ENCODE measurements around the gene SHD.

The SHD gene

DNA sequence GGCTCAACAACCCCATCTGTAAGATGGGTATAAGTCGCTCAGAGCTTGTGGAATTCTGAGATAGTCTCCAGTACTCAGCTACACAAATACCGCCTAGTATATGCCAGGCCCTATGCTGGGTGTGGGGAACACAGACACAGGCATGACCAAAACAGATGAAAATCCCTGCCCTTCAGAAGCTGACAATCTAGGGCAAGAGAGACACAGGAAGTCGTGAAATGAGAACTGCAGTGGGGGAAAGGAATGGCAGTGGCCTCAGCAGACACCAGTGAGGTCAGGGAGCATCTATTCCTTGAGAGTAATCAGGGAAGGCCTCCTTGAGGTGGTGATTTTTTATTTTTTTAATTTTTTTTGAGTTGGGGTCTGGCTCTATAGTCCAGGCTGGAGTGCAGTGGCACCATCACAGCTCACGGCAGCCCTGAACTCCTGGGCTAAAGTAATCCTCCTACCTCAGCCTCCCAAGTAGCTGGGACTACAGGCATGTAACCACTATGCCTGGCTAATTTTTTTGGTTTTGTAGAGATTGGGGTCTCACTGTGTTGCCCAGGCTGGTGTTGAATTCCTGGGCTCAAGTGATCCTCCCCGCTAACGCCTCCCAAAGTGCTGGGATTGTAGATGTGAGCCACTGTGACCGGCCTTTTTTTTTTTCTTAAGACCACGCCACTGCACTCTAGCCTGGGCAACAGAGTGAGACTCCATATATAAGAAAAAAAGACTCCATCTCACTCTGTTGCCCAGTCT lies 19.9 kb downstream of the SHD start:
- no peak for DNase-seq (ENCODE audit: low read depth)

DNA sequence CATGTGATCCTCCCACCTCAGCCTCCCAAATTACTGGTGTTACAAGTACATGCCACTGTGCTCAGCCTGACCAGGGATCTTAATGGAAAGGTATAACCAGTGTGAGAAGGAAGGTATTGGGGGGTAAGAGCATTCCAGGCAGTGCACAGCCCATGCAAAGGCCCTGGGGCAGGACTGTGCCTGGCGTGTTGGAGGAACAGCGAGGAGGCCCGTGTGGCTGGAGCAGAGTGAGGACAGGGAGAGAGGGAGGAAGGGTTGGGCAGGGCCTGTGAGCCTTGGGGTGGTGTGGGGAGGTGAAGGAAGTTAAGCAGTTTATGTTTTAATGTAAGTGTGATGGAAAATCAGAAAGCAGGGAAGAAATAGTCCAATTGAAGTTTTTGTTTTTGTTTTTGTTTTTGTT lies 21.5 kb downstream of the SHD start:
- DNase-seq (ENCODE audit: low read depth): no peak

DNA sequence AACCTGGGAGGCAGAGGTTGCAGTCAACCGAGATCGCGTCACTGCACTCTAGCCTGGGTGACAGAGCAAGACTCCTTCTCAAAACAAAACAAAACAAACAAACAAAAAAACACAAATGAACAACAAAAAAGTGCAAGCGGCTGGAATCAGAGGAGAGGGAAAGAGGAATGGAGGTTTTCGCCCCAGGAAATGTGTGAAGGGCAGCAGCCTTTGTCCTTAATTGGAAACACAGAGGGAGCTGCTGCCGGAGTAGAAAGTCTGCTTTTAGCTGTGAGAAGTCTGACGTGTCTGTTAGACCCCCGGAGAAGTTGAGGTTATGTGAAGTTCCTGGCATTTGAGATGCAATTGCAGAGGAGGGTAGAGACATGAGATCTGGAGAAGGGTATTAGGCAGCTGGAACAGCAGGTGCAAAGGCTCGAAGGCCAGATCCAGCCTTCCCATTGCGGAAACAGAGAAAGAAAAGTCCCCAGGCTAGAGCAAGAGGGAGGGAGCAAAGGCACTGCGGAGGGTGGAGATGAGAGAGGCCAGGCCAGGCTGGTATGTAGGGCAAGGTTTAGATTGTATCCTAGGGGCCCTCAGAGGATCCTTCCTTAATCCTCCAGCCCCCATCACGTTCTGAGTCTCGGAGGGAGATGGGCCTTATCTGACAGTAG lies 22.6 kb downstream of the SHD start:
- DNase-seq (ENCODE audit: low read depth): no peak

DNA sequence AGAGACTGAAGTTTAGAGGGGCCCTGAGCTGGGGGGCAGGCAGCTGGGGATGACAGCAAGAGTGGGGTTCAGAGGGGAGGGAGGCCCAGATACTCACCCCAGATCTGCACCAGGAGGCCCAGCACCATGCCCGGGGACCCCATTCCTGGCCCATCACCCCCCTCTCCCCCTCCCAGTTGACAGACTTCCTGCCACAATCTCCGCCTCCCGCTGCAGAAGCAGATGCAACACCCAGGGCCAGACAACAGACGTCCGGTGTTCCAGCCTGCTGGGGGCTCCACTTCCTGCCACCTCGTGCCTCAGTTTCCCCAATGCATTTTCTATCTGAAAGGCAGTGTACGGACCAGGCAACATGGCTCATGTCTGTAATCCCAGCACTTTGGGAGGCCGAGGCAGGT lies 23.2 kb downstream of the SHD start, which contains the start of gene TMIGD2:
TSS of gene TMIGD2 (minus strand) at position 147 of the 398 bp plus-strand sequence. CDS start at position 143, 4 bp downstream.
- DNase-seq (ENCODE audit: low read depth): no peak

DNA sequence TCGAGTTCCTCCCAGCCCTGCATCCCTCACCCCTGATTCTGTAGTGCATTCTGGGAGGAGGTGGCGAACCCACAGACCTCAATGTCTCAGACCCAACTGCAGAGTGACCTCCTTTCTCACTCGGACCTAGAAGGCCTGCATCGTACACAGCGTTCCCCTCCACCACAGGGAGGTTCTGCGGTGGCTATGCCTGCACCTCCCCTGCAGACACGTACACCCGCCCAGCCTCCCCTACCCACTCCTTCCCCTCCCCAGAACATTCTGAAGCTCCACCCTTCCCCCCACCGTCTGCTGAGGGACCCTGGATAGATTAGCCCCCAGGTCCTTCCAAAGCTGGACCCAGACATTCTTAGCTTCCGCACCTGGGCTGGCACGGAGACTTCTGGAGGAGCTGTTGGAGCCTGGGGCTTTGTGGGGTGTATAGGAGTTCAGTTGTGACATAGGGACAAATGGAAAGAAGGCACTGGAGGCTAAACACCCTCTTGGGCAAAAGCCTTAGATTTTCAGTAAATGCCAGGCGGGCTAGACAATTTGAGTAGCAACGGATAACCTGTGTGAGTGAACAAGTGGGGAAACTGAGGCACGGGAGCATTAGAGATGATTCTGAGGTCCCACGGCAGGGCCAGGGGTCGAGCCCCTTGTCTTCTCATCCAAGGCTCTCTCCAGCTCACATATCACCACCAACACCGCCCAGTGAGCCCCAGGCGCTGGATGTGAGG lies 24.9 kb downstream of the SHD start:
- DNase-seq (ENCODE audit: low read depth): no peak

DNA sequence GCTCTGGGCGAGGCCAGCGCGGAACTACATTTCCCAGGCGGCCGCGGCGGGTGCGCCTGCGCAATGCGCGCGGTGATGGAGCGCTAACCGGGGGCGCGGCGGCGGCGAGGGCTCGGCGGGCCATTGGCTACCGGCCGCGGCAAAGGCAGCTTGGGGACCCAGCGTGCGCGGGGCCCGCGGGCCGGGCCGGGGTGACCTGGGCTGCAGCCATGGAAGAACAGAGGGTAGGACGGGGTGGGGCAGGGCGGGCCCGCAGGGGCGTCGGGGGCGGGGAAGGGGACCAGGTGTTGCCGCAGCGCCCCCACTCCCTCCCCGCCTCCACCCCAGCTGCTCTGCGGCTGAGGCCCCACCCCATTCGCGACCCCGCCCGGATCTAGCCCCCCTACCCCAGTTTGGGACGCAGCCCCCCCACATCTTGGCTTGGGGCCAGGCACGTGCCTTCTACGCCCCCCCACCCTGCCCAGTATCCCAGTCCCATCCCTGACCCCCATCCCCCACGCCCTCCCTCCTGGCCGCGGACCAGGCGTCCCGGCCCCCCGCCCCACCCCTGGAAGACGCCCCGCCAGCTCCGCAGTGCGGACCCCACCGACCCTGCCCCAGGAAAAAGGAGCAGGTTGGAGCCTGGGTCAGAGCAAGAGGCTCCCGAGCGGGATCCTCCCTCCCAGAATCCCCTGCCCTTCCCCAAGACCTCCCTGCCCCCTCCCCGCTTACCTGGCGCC lies 25.6 kb downstream of the SHD start, which contains the start of gene FSD1:
TSS of gene FSD1 (plus strand) at position 61 of the 719 bp plus-strand sequence. CDS start at position 210, 149 bp downstream.
- peak; percentile 12 for DNase-seq (ENCODE audit: low read depth)

DNA sequence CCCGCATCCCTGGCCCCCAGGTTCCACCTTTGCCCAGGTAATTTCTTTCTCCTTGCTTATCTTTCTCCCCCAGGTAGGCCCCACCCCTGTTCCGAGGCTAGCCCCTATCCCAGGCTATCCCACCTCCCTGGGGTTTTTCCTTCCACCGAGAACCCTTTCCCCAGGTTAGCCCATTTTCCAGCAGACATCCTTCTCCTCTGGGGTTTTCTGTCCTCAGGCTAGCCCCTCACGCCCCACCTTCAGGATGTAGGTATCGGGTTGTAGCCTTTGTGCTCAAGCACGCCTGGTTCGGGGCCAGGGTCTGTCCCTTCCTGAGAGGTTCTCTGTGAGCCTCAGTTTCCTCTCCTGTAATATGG lies 26.2 kb downstream of the SHD start:
- DNase-seq (ENCODE audit: low read depth): no peak

DNA sequence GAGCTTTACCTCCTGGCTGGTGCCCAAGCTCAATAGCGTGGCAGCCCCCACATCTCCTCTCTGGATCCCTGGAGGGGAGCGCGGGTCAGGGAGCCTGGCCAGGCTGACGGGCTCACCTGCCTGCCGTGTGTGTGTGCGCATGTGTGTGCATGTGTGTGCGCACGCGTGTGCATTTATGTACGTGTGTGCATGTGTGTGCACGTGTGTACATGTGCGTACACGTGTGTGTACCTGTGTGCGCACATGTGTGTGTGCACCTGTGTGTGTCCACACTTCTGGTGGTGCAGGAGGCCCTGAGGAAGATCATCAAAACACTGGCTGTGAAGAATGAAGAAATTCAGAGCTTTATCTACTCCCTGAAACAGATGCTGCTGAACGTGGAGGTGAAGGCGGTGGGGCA lies 26.6 kb downstream of the SHD start:
- DNase-seq (ENCODE audit: low read depth): no peak

DNA sequence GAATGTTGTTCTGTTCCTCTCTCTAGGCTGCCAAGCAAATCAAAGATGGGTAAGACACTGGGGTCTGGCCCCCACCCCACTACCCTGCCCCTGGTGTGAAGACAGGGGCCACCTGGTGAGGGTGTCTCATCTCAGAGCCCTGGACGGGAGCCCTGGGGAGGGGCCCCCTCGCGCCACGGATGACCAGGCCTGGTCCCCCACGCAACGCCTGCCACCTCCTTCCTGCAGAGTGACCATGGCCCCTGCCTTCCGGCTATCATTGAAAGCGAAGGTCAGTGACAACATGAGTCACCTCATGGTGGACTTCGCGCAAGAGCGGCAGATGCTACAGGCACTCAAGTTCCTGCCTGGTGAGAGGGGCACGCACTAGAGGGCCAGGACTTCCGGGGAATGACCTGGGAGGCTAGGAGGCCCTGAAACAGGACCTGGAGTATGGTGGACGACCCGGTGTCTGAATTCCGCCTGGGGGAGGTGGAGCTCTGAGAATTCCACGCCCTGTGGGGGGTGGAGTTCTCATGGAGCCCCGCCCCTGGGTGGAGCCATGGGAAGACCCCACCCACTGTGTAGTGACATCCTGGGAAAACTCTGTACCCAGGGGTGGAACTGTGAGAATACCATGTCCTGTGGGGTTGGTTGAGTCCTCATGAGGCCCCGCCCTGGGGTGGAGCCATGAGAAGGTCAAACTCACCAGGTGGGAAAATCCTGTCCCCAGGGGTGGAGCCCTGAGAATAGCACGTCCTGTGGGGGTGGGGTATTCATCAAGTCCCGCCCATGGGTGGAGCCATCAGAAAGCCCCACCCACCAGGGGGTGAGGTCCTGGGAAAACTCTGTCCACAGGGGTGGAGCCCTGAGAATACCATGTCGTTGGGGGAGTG lies 31.4 kb downstream of the SHD start:
- DNase-seq (ENCODE audit: low read depth): no peak

DNA sequence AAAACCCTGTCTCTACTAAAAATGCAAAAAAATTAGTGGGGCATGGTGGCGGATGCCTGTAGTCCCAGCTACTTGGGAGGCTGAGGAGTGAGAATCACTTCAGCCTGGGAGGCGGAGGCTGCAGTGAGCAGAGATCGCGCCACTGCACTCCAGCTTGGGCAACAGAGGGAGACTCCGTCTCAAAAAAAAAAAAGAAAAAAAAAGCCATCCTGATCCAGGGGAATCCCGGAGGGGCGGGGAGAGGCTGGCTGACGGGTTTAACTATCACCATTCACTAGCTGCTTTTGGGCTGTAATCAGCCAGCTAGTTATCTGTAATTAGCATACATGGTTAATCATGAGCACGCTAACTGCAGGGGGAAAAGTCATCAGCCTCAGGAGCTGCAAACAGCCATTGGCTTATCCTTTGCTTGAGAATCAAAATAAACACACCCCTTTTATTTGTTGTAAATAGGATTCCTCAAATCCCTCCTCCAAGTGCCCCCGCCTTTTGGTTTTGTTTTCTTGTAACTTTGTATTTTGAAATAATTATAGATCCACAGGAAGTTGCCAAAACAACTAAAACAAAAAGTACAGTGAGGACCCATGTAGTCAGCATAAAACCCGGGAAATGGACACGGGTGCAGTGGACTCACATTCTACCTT lies 34.9 kb downstream of the SHD start:
- DNase-seq (ENCODE audit: low read depth): no peak

DNA sequence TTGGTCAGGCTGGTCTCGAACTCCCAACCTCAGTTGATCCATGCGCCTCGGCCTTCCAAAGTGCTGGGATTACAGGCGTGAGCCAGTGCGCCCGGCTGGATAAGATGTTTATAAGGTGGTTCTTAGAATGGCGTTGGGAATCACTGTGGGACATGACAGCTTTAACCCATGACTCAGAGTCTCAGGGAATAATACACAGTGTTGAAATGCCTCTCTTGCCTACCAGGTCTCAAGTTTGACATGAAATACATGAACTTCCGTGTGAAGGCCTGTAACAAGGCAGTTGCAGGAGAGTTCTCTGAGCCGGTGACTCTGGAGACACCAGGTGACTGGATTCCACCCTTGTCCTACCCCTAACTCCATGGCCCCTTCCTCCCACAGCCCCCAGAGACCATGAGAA lies 37.9 kb downstream of the SHD start:
- DNase-seq (ENCODE audit: low read depth): no peak

DNA sequence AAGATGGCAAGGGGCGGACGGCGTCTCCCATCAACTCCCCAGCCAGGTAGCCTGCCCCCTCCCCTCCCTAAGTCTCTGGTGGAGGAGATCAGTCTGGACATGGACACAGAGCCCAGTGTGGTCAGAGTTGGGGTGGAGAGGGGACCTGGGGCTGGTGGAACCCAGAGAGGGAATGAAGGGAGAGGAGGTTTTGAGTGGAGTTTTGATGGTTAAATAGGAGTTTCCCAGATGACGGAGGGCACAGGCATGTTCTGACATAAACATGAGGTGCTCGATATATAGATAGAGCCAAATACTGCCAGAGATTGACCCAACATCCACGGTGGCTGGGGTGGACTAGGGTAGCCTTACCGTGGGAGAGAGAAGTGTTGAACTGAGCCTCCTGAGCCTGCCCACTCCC lies 39.4 kb downstream of the SHD start:
- DNase-seq (ENCODE audit: low read depth): no peak

DNA sequence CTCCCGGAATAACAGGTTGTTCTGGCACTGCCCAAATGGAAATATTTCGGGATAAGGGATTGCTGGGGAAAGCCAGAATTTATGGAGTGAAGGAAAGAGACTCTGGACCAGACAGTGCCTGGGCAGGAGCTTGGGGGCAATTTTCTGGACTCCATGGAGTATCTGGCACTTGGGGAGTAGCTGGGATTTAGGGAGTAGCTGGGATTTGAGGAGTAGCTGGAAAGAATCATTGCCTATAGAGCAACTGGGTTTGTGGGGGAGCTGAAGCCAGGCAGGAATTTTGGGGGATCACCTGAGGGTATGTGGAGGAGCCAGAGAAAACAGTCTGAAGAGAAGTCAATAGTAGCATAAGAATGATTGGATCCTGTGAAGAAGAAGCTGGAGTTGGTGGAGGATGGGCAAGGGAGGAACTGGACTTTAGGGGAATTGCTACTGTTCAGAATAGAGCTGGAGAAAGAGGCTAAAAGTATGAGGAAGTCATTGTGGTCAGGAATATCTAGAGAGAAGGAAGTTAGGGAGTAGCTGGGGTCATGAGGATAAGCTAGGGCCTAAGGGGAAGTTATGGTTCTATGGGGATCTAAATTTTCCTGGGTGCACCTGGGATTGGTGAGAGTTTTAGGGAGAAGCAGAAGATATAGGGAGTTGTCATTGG lies 40.1 kb downstream of the SHD start:
- DNase-seq (ENCODE audit: low read depth): no peak

DNA sequence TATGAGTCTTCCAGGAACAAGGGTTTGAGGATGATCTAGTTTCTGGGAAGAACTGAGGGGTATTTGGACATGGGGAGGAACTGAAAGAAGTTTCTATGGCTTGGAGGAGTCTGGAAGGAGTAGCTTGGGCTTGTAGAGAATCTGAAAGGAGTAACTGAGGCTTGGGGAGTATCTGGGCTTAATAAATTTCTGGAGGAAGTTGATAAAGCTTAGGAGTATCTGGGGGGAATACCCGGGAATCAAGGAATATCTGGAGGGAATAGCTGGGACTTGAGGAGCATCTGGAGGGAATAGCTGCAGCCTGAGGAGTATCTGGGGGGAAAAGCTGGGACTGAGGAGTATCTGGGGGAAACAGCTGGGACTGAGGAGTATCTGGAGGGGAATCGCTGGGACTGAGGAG lies 41.4 kb downstream of the SHD start:
- DNase-seq (ENCODE audit: low read depth): no peak

DNA sequence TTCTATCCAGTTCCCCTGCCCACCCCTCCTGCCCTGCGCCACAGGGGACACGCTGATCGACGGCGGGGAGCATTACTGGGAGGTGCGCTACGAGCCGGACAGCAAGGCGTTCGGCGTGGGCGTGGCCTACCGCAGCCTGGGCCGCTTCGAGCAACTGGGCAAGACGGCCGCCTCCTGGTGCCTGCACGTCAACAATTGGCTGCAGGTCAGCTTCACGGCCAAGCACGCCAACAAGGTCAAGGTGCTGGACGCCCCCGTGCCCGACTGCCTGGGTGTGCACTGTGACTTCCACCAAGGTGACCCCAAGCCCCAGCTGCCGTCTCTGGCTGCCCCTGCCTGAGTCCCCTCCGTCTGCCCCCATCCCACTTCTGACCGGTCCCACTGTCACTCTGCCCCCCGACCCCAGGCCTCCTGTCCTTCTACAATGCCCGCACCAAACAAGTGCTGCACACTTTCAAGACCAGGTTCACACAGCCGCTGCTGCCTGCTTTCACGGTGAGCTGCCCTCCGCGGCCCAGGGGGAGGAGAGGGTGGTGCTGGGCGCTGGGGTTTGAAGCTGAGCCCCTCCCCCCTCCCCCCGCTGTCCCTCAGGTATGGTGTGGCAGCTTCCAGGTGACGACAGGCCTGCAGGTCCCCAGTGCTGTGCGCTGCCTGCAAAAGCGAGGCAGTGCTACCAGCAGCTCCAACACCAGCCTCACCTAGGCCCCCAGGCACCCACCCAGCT lies 44.0 kb downstream of the SHD start:
- DNase-seq (ENCODE audit: low read depth): no peak

DNA sequence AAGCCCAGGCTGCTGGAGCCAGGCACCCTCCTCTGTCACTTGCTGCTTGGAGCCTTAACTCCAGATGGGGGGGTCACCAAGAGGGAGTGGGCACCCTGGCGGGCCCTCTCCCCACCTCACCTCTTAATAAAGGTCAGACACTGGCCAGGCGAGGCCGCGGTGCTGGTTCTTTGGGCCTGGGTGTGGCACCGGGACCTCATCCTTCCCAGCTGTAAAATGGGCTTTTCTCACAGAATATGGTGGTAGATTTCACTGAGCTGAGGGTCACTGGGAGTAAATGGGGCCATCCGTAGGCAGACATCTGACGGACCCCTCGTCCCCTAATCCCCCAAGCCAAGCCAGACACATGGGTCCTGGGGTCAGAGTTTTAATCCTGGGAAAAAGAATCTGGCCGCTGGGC lies 44.6 kb downstream of the SHD start:
- no peak for DNase-seq (ENCODE audit: low read depth)

DNA sequence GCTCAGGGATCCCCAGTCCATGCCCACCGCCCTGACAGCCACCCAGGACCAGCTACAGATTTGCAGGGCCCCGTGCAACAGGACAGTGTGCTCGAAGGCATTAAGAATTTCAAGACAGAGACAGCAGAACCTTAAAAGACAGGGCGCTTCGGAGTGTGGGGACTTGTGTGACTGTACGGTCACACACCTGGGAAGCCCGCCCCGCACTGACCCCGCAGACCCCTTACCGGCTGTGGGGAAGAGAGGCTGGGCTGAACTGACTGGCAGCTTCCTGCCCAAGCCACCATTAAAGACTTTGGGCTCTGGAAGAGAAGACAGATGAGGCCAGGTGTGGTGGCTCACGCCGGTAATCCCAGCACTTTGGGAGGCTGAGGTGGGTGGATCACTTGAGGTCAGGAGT lies 45.2 kb downstream of the SHD start:
- DNase-seq (ENCODE audit: low read depth): no peak

DNA sequence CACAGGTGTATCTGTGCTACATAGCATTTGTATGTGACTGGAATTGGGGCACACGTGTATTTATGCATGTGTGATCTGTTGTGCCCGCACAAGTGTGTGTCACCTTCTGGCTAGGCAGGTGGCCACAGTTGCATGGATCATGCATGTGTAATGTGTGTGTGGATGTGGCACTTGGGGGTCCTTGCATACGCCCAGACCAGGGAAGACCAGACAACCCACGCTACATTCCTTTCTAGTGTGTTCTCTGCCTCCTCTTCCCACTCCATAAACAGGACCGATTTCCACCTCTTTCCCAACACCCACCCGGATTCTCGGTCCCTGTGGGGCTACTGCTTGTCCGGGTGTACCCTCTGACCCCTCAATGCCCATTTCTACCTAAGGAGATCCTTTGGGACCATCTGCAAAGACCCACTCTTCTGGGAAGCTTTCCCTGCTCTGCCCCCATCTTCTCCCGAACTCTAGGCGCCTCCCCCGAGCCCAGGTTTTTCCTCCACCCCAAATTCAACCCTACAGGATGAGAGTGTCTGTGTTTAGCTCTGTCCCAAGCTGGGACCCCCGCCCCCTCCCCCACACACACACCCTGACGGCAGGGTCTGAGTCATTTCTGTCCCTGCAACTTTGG lies 47.3 kb downstream of the SHD start:
- no peak for DNase-seq (ENCODE audit: low read depth)

DNA sequence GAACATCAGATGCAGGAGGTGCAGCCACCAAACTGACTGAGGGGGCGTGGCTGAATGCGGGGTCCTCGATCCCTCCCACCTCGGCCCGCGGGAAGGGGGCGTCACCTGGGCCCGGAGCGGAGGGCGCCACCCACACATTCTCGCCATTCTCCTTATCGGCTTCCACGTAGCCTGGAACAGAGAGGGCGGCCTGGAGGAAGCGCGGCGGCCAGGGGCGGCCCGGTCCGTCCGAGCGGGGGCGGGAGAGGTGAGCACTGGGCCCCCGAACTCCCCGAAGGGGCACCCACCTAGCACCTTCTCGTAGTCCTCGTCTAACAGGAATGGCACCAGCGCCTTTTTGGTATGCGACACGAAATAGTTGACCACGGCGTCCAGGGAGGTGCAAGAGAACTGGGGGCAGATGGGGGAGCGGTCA lies 47.8 kb downstream of the SHD start:
- no peak for DNase-seq (ENCODE audit: low read depth)

Data from GM04504 (cell line).